GM12873 (cell line): ENCODE measurements around the gene EME1.

Experiments used
- CTCF ChIP-seq: IDR thresholded peaks from 2 replicates; pipeline ENCODE4 v1.5.1; 2012; ENCODE audit warnings: low read depth, mild to moderate bottlenecking, moderate library complexity, low read length, control low read depth; ENCODE audit not compliant: insufficient read depth; ENCODE audit errors: missing control alignments

EME1 gene

GRCh38 chr17:50379351-50380132, 6.5 kb downstream of the EME1 start:
- no peak for TF ChIP-seq CTCF

- no peak for TF ChIP-seq CTCF
Measured at GRCh38 chr17:50380369-50381259, 7.6 kb downstream of the EME1 start.

GRCh38 chr17:50381260-50381815, 8.3 kb downstream of the EME1 start:
- TF ChIP-seq CTCF: no peak

GRCh38 chr17:50381920-50382319, 8.9 kb downstream of the EME1 start:
- TF ChIP-seq CTCF: no peak

- no peak for TF ChIP-seq CTCF
Measured at GRCh38 chr17:50382931-50383330, 9.9 kb downstream of the EME1 start.

- no peak for TF ChIP-seq CTCF
Measured at GRCh38 chr17:50386510-50386909, 13.5 kb downstream of the EME1 start.

GRCh38 chr17:50388728-50389127, 15.7 kb downstream of the EME1 start:
- TF ChIP-seq CTCF: no peak
